Stimulated activated CD4-positive, alpha-beta T cell treated with anti-CD3 and anti-CD28 coated beads, Interleukin-2, amount 100 ng/mL, for 4 hours (primary cell): Measurements from ENCODE around the gene LYPD5.
"Not testable (repeated sequence)": the region's sequence is repeated elsewhere in the genome, so short reads cannot be mapped to it uniquely, and the experiment has no call there.

Experiments
- DNase-seq: peaks from one replicate; pipeline ENCODE4 v3.0.0-alpha.2; 2020; ENCODE audit warnings: low read depth

LYPD5 gene

GRCh38 chr19:43806401-43806800, 4.2 kb upstream of the LYPD5 start:
- not testable (repeated sequence) for DNase-seq

- DNase-seq = no peak
Observed at GRCh38 chr19:43804432-43804831, 2.2 kb upstream of the LYPD5 start.

GRCh38 chr19:43799502-43800142, 2.6 kb downstream of the LYPD5 start:
- DNase-seq = no peak

GRCh38 chr19:43798546-43799409, 3.5 kb downstream of the LYPD5 start:
- DNase-seq = peak; percentile 82

- DNase-seq = no peak
Observed at GRCh38 chr19:43798026-43798545, 4.2 kb downstream of the LYPD5 start.

- DNase-seq = no peak
Observed at GRCh38 chr19:43797556-43797955, 4.7 kb downstream of the LYPD5 start.

GRCh38 chr19:43797118-43797517, 5.1 kb downstream of the LYPD5 start:
- no peak for DNase-seq

- DNase-seq = no peak
Observed at GRCh38 chr19:43790587-43790986, 11.7 kb downstream of the LYPD5 start.

- DNase-seq = no peak
Observed at GRCh38 chr19:43789029-43789428, 13.2 kb downstream of the LYPD5 start.

GRCh38 chr19:43786665-43787064, 15.6 kb downstream of the LYPD5 start:
- DNase-seq = no peak

- peak; percentile 28 for DNase-seq
Observed at GRCh38 chr19:43784981-43785808, 17.1 kb downstream of the LYPD5 start.

- DNase-seq = peak; percentile 54
Observed at GRCh38 chr19:43784241-43784980, 17.8 kb downstream of the LYPD5 start.

- DNase-seq = no peak
Observed at GRCh38 chr19:43783636-43784035, 18.6 kb downstream of the LYPD5 start.

- no peak for DNase-seq
Observed at GRCh38 chr19:43782689-43783231, 19.5 kb downstream of the LYPD5 start.

- DNase-seq = no peak
Observed at GRCh38 chr19:43782311-43782660, 20.0 kb downstream of the LYPD5 start.

- no peak for DNase-seq
Observed at GRCh38 chr19:43781630-43782310, 20.5 kb downstream of the LYPD5 start.

GRCh38 chr19:43780706-43781525, 21.3 kb downstream of the LYPD5 start, which contains the start of gene KCNN4:
Gene KCNN4 (minus strand): TSS chr19:43780973. CDS start chr19:43780861, 112 bp downstream.
- peak; percentile 65 for DNase-seq

- no peak for DNase-seq
Observed at GRCh38 chr19:43779820-43780219, 22.4 kb downstream of the LYPD5 start.

GRCh38 chr19:43779147-43779819, 23.0 kb downstream of the LYPD5 start:
- DNase-seq = no peak
